Brain microvascular endothelial cell (primary cell): ENCODE measurements around the gene ZNF585A.
"Not testable (repeated sequence)": the region's sequence is repeated elsewhere in the genome, so short reads cannot be mapped to it uniquely, and the experiment has no call there.

ENCODE experiments used
- DNase-seq: peaks from one replicate; pipeline ENCODE4 v3.0.0-alpha.2; 2020
- H3K27ac ChIP-seq: fragments of 250-450 bp; sonication (Bioruptor Pico); 2 replicates; pipeline ENCODE4 v1.5.1; 2020; ENCODE audit warnings: mild to moderate bottlenecking, moderate library complexity
- H3K27me3 ChIP-seq: fragments of 250-450 bp; sonication (Bioruptor Pico); replicated peaks from 2 replicates; pipeline ENCODE4 v1.5.1; 2020; ENCODE audit warnings: mild to moderate bottlenecking
- H3K36me3 ChIP-seq: fragments of 250-450 bp; sonication (Bioruptor Pico); replicated peaks from 2 replicates; pipeline ENCODE4 v1.5.1; 2020; ENCODE audit warnings: mild to moderate bottlenecking
- H3K4me3 ChIP-seq: 2 replicates; pipeline ENCODE4 v1.5.1; 2011; ENCODE audit warnings: low read depth, mild to moderate bottlenecking, control low read depth, low read length, moderate library complexity
- CTCF ChIP-seq: IDR thresholded peaks from 2 replicates; pipeline ENCODE4 v1.5.1; 2011; ENCODE audit warnings: low read depth, mild to moderate bottlenecking, moderate library complexity, low read length, control low read depth, inconsistent platforms; ENCODE audit errors: missing control alignments
- in situ Hi-C: cut with HindIII; loops from 2 replicates; pipeline ENCODE4 v1.10.0; 2017; ENCODE audit warnings: low sequenced_read_pairs, low pct_ligation_motif_present

The ZNF585A gene

GRCh38 chr19:37217480-37217774, 44.9 kb upstream of the ZNF585A start:
- Histone ChIP-seq H3K4me3 (peak overlapping the region; percentile 97), H3K27me3 (no peaks in the 10 kb centered on the region), H3K27ac (peak overlapping the region; percentile 87), H3K36me3 (peaks cover 7% of the 10 kb centered on the region)
- no peak for TF ChIP-seq CTCF
- in situ Hi-C loops, result no loop called here
- DNase-seq, result no peak

GRCh38 chr19:37197768-37198167, 25.3 kb upstream of the ZNF585A start:
- Histone ChIP-seq H3K36me3 (peaks cover 16% of the 10 kb centered on the region), H3K27me3 (no peaks in the 10 kb centered on the region), H3K4me3 (no peak overlapping the region), H3K27ac (no peak overlapping the region)
- in situ Hi-C loops, result no loop called here
- no peak for DNase-seq
- TF ChIP-seq CTCF, result no peak

- H3K27ac ChIP-seq, DNase-seq, H3K27me3 ChIP-seq, H3K4me3 ChIP-seq, in situ Hi-C loops: not testable (repeated sequence)
- H3K36me3 ChIP-seq, result peaks cover 16% of the 10 kb centered on the region
Observed at GRCh38 chr19:37197115-37197514, 24.6 kb upstream of the ZNF585A start.

- in situ Hi-C loops, result not testable (repeated sequence)
- H3K36me3 ChIP-seq, result peaks cover 16% of the 10 kb centered on the region
Observed at GRCh38 chr19:37195248-37195647, 22.8 kb upstream of the ZNF585A start.

GRCh38 chr19:37186071-37186470, 13.6 kb upstream of the ZNF585A start:
- H3K27me3 ChIP-seq, DNase-seq, H3K27ac ChIP-seq, in situ Hi-C loops, H3K4me3 ChIP-seq: not testable (repeated sequence)
- peaks cover 26% of the 10 kb centered on the region for H3K36me3 ChIP-seq

More at GRCh38 chr19:37195248-37195647, 22.8 kb upstream of the ZNF585A start:
- H3K4me3 ChIP-seq, H3K27ac ChIP-seq, DNase-seq, H3K27me3 ChIP-seq: not testable (repeated sequence)

GRCh38 chr19:37165635-37166034, 6.9 kb downstream of the ZNF585A start:
- H3K27ac ChIP-seq, result no peak overlapping the region
- peaks cover 6% of the 10 kb centered on the region for H3K36me3 ChIP-seq
- in situ Hi-C loops, result no loop called here
- no peak overlapping the region for H3K4me3 ChIP-seq
- no peaks in the 10 kb centered on the region for H3K27me3 ChIP-seq
- TF ChIP-seq CTCF, result no peak
- DNase-seq, result no peak

GRCh38 chr19:37160153-37160552, 12.3 kb downstream of the ZNF585A start:
- no peak for TF ChIP-seq CTCF
- in situ Hi-C loops, result no loop called here
- no peak for DNase-seq

More at GRCh38 chr19:37160153-37160552, 12.3 kb downstream of the ZNF585A start:
- Histone ChIP-seq H3K27me3 (no peaks in the 10 kb centered on the region), H3K4me3 (no peak overlapping the region), H3K36me3 (peaks cover 6% of the 10 kb centered on the region), H3K27ac (no peak overlapping the region)
